Measurements from ENCODE around the gene RPS6KB2.

- no peak for TF ChIP-seq CTCF (conservative IDR thresholded peaks at IDR 0.05 in 1 of 2, IDR thresholded peaks at IDR 0.05 in 1 of 2; ENCODE audit: extremely low read depth in 1 of 2, insufficient read depth in 1 of 2, low read depth in 1 of 2, low read length in 2 of 2)
- TF ChIP-seq EZH2 (IDR thresholded peaks at IDR 0.05; ENCODE audit: borderline replicate concordance, low read length), result no peak
Measured at GRCh38 chr11:67452141-67452952, 24.1 kb downstream of the RPS6KB2 start, which contains the start of gene GPR152.

Measured in mammary epithelial cell (primary cell).